Neuronal stem cell (in vitro differentiated cells): ENCODE measurements around the gene PKD2.

ENCODE experiments used
- DNase-seq: peaks from one replicate; pipeline ENCODE4 v3.0.0-alpha.2; 2013; ENCODE audit warnings: low spot score
- H2AFZ ChIP-seq: one replicate; pipeline ENCODE4 v1.6.1; 2013; ENCODE audit warnings: mild to moderate bottlenecking, low read length, inconsistent platforms
- H2AK5ac ChIP-seq: 2 replicates; pipeline ENCODE4 v1.6.1; 2013; ENCODE audit warnings: low read depth, mild to moderate bottlenecking, inconsistent platforms, low read length, moderate library complexity, mixed read lengths
- H2BK120ac ChIP-seq: 2 replicates; pipeline ENCODE4 v1.6.1; 2013; ENCODE audit warnings: low read depth, mild to moderate bottlenecking, inconsistent platforms, low read length, moderate library complexity, mixed read lengths
- H2BK12ac ChIP-seq: one replicate; pipeline ENCODE4 v1.6.1; 2013; ENCODE audit warnings: low read length, inconsistent platforms
- H2BK15ac ChIP-seq: 2 replicates; pipeline ENCODE4 v1.6.1; 2013; ENCODE audit warnings: mild to moderate bottlenecking, low read length, inconsistent platforms, mixed read lengths
- H2BK5ac ChIP-seq: one replicate; pipeline ENCODE4 v1.6.1; 2013; ENCODE audit warnings: inconsistent platforms, mild to moderate bottlenecking, low read length, moderate library complexity
- H3K14ac ChIP-seq: one replicate; pipeline ENCODE4 v1.6.1; 2013; ENCODE audit warnings: low read length, inconsistent platforms
- H3K18ac ChIP-seq: 2 replicates; pipeline ENCODE4 v1.6.1; 2013; ENCODE audit warnings: low read length, inconsistent platforms
- H3K23ac ChIP-seq: 2 replicates; pipeline ENCODE4 v1.6.1; 2013; ENCODE audit warnings: low read depth, mild to moderate bottlenecking, mixed read lengths, low read length, inconsistent platforms; ENCODE audit not compliant: poor library complexity
- H3K27ac ChIP-seq: replicated peaks from 3 replicates; pipeline ENCODE4 v1.5.1; 2013; ENCODE audit warnings: low read length, inconsistent platforms
- H3K27me3 ChIP-seq, 3 experiments: 2 replicates each; pipeline ENCODE4 v1.6.1; 2013; ENCODE audit warnings: low read length in 3 of 3, mild to moderate bottlenecking in 2 of 3, inconsistent platforms in 1 of 3, low read depth in 1 of 3, mixed read lengths in 1 of 3, moderate library complexity in 1 of 3; ENCODE audit not compliant: control insufficient read depth in 3 of 3, insufficient read depth in 3 of 3
- H3K36me3 ChIP-seq, 2 donors: replicated peaks in 1 of 2; 2 replicates each; pipeline ENCODE4 v1.6.1; 2013; ENCODE audit warnings: low read length in 2 of 2; ENCODE audit not compliant: control insufficient read depth in 2 of 2, insufficient read depth in 2 of 2
- H3K4ac ChIP-seq: 2 replicates; pipeline ENCODE4 v1.6.1; 2013; ENCODE audit warnings: inconsistent platforms, mild to moderate bottlenecking, low read length, moderate library complexity
- H3K4me1 ChIP-seq, 2 donors: 1 replicate in 1 of 2; 2 replicates in 1 of 2; pipeline ENCODE4 v1.6.1; 2013; ENCODE audit warnings: low read length in 2 of 2, low read depth in 1 of 2; ENCODE audit not compliant: control insufficient read depth in 2 of 2, insufficient read depth in 1 of 2
- H3K4me2 ChIP-seq: one replicate; pipeline ENCODE4 v1.6.1; 2013; ENCODE audit warnings: mild to moderate bottlenecking, low read length, inconsistent platforms; ENCODE audit not compliant: insufficient read depth, poor library complexity, severe bottlenecking
- H3K4me3 ChIP-seq, 2 donors: 2 replicates each; pipeline ENCODE4 v1.5.1; 2013; ENCODE audit warnings: low read length in 2 of 2, mild to moderate bottlenecking in 2 of 2, inconsistent platforms in 1 of 2, moderate library complexity in 1 of 2
- H3K79me1 ChIP-seq: one replicate; pipeline ENCODE4 v1.6.1; 2013; ENCODE audit warnings: low read depth, mild to moderate bottlenecking, inconsistent platforms, low read length, moderate library complexity
- H3K9ac ChIP-seq: one replicate; pipeline ENCODE4 v1.6.1; 2013; ENCODE audit warnings: mild to moderate bottlenecking, low read depth, low read length, inconsistent platforms; ENCODE audit not compliant: poor library complexity
- H3K9me3 ChIP-seq, 2 donors: replicated peaks in 1 of 2; 2 replicates each; pipeline versions ENCODE3 to v1.6.1; 2013; ENCODE audit warnings: low read length in 2 of 2, mild to moderate bottlenecking in 2 of 2, inconsistent platforms in 1 of 2, low read depth in 1 of 2, mixed read lengths in 1 of 2, moderate library complexity in 1 of 2; ENCODE audit not compliant: control insufficient read depth in 2 of 2, insufficient read depth in 1 of 2
- H4K8ac ChIP-seq: one replicate; pipeline ENCODE4 v1.6.1; 2013; ENCODE audit warnings: low read depth, mild to moderate bottlenecking, inconsistent platforms, low read length, moderate library complexity
- H4K91ac ChIP-seq: one replicate; pipeline ENCODE4 v1.6.1; 2013; ENCODE audit warnings: low read length, low read depth, mild to moderate bottlenecking, inconsistent platforms; ENCODE audit not compliant: poor library complexity
- WGBS, 2 donors: extraction: QIAGEN DNeasy Blood & Tissue Kit; methylation state at CpG; one replicate each; pipeline ENCODE4 v1.1.7; 2013; ENCODE audit warnings: missing lambda C conversion rate in 2 of 2, mixed read lengths in 1 of 2; ENCODE audit not compliant: insufficient read length in 2 of 2, insufficient replicate concordance in 1 of 2; ENCODE audit errors: extremely low coverage in 2 of 2; 5-methylcytosine and 5-hydroxymethylcytosine counted together

PKD2 gene

DNA sequence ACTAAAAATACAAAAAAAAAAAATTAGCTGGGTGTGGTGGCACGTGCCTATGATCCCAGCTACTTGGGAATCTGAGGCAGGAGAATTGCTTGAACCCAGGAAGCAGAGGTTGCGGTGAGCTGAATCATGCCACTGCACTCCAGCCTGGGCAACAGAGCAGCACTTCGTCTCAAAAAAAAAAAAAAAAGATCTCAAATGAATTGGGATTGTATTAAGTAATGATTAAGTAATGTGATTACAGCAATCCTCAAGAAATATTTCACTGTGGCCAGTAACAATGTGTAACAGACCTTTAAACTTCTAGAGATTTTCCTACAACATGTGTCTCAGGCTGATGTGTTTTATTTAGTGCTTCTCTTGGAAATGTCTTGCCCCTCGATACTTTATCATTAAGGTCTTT is 46.8 kb downstream of the PKD2 start:
- Histone ChIP-seq H3K9ac (no peak overlapping the region), H3K27ac (no peak overlapping the region), H2BK120ac (no peak overlapping the region), H3K9me3 (no peaks in the 10 kb centered on the region), H2BK5ac (no peak overlapping the region), H2BK12ac (no peak overlapping the region), H2BK15ac (no peak overlapping the region), H4K8ac (no peak overlapping the region), H3K18ac (no peak overlapping the region), H3K79me1 (no peaks in the 10 kb centered on the region), H3K27me3 (no peaks in the 10 kb centered on the region), H3K23ac (no peak overlapping the region), H3K4me3 (no peak overlapping the region), H4K91ac (no peak overlapping the region), H3K14ac (no peak overlapping the region), H3K36me3 (peaks cover 14 to 94% of the 10 kb centered on the region in 2 donors), H3K4ac (no peak overlapping the region), H3K4me1 (no peaks in the 10 kb centered on the region), H3K4me2 (no peak overlapping the region), H2AFZ (no peak overlapping the region), H2AK5ac (no peak overlapping the region)
- DNase-seq: no peak
- WGBS, 2 donors: no CpG with 5 or more reads among the region's 4 CpGs

DNA sequence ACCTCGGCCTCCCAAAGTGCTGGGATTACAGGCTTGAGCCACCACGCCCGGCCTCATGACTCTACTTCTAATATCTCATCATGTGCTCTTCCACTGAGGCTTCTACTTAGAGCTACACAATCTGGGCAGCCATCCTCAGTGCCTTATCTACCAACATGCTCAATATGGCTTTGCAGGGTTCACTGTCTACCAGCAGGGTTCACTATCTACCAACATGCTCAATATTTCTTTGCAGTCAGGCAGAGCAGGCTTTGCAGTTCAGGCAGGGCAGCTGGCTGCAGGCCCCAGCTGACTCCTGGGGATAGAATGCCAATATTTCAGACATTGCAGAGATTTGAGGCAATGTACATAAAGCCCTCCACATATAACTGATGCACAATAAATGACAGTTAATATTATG is 47.5 kb downstream of the PKD2 start:
- H3K4me3 ChIP-seq: no peak overlapping the region
- H3K4ac ChIP-seq: no peak overlapping the region
- H3K27me3 ChIP-seq: no peaks in the 10 kb centered on the region
- DNase-seq: peak; percentile 24
- no peak overlapping the region for H2AFZ ChIP-seq
- peaks cover 15 to 96% of the 10 kb centered on the region in 2 donors for H3K36me3 ChIP-seq
- no peak overlapping the region for H4K8ac ChIP-seq
- H3K27ac ChIP-seq: no peak overlapping the region
- H3K9ac ChIP-seq: no peak overlapping the region
- no peaks in the 10 kb centered on the region for H3K9me3 ChIP-seq
- H2BK12ac ChIP-seq: no peak overlapping the region
- no peak overlapping the region for H3K23ac ChIP-seq
- no peak overlapping the region for H4K91ac ChIP-seq
- H2BK15ac ChIP-seq: no peak overlapping the region
- no peaks in the 10 kb centered on the region for H3K4me1 ChIP-seq
- H2BK5ac ChIP-seq: no peak overlapping the region
- WGBS, 2 donors: no CpG with 5 or more reads among the region's 3 CpGs
- no peak overlapping the region for H3K14ac ChIP-seq
- H3K4me2 ChIP-seq: no peak overlapping the region
- H3K79me1 ChIP-seq: no peaks in the 10 kb centered on the region
- H2BK120ac ChIP-seq: no peak overlapping the region
- H2AK5ac ChIP-seq: no peak overlapping the region
- no peak overlapping the region for H3K18ac ChIP-seq

DNA sequence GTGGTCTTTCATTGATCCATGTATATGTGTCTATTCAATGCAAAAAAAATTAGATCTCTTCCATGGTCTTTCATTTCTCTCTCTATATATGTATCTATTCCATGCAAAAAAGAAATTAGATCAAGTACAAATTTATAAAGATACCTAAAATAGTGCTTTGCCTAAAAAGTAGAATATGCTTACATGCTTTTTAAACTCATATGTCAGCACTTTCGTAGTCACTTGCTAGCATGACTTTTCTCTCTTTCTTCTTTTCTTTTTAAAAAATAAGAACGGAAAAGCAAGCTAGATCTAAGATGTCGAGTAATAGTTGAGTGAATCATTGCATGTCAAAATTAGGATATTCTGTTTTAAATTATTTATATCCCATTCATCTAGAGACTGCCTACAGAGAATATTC is 50.9 kb downstream of the PKD2 start:
- no peak overlapping the region for H3K9ac ChIP-seq
- H3K4me3 ChIP-seq: no peak overlapping the region
- H2BK5ac ChIP-seq: no peak overlapping the region
- no peak overlapping the region for H2AFZ ChIP-seq
- DNase-seq: no peak
- no peak overlapping the region for H2BK12ac ChIP-seq
- H3K36me3 ChIP-seq: peaks cover 7 to 95% of the 10 kb centered on the region in 2 donors
- no peak overlapping the region for H3K23ac ChIP-seq
- no peak overlapping the region for H2BK120ac ChIP-seq
- no peak overlapping the region for H3K18ac ChIP-seq
- H3K4ac ChIP-seq: no peak overlapping the region
- H4K8ac ChIP-seq: no peak overlapping the region
- no peak overlapping the region for H2AK5ac ChIP-seq
- no peak overlapping the region for H3K4me2 ChIP-seq
- H3K9me3 ChIP-seq: no peaks in the 10 kb centered on the region
- WGBS, 2 donors: no CpG with 5 or more reads among the region's 3 CpGs
- no peaks in the 10 kb centered on the region for H3K79me1 ChIP-seq
- H3K27me3 ChIP-seq: no peaks in the 10 kb centered on the region
- H3K27ac ChIP-seq: no peak overlapping the region
- no peak overlapping the region for H2BK15ac ChIP-seq
- H3K14ac ChIP-seq: no peak overlapping the region
- H4K91ac ChIP-seq: no peak overlapping the region
- H3K4me1 ChIP-seq: no peaks in the 10 kb centered on the region

DNA sequence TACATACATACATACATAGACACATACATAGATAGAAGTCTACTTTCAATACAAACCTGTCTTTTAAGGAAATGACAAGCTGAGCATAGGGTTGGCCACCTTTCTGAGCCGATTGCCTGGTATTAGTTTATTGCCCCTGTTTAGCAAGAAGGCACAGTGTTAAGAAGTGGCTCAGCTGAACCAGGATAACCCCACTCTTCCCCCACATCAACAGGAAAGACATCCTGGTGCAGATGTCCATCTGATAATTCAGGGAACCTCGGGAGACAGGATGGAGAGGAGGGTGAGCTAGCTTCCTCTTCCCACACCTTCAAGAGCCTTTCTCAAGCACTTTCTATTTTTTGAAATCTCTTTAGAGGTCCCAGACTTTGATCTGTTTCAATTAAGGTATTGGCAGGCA is 52.3 kb downstream of the PKD2 start:
- Histone ChIP-seq H3K36me3 (peaks cover 7 to 97% of the 10 kb centered on the region in 2 donors), H2AFZ (no peak overlapping the region), H2BK15ac (no peak overlapping the region), H3K4me3 (no peak overlapping the region), H2BK120ac (no peak overlapping the region), H3K27me3 (no peaks in the 10 kb centered on the region), H2AK5ac (no peak overlapping the region), H3K27ac (no peak overlapping the region), H4K91ac (no peak overlapping the region), H3K18ac (no peak overlapping the region), H3K23ac (no peak overlapping the region), H3K14ac (no peak overlapping the region), H3K9me3 (no peaks in the 10 kb centered on the region), H3K79me1 (no peaks in the 10 kb centered on the region), H3K4ac (no peak overlapping the region), H2BK5ac (no peak overlapping the region), H3K4me1 (no peaks in the 10 kb centered on the region), H3K9ac (no peak overlapping the region), H3K4me2 (no peak overlapping the region), H2BK12ac (no peak overlapping the region), H4K8ac (no peak overlapping the region)
- DNase-seq: no peak
- WGBS, 2 donors: no CpG with 5 or more reads among the region's 2 CpGs
